ENCODE data around the gene GLIPR1L2. TPM values are rescaled to one million over a fixed set of nuclear protein-coding genes. Genes with fewer than 3 reads are reported as not detected.
A peak's percentile ranks its signal among the peaks of the same experiment; 100 is the strongest.

Gene GLIPR1L2
- total RNA-seq, 1 donor = 0.36 TPM

DNA sequence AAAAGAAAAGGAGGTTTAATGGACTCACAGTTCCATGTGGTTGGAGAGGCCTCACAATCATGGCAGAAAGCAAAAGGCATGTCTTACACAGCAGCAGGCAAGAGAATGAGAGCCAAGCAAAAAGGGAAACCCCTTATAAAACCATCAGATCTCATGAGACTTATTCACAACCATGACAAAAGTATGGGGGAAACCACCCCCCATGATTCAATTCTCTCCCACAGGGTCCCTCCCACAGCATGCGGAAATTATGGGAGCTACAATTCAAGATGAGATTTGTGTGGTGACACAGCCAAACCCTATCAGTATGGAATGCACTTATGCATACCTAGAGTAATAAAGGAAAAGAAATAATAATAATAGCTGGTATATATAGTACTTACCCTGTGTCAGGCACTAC, 85.2 kb downstream of the GLIPR1L2 start:
- Histone ChIP-seq H3K4me3 (ENCODE audit: insufficient read depth, low read length) (no peak overlapping the region), H2AFZ (ENCODE audit: low read length) (no peak overlapping the region), H3K4me2 (ENCODE audit: insufficient read depth, low read length) (no peak overlapping the region), H3K9me3 (ENCODE audit: low read depth, low read length) (no peaks in the 10 kb centered on the region), H3K27ac (ENCODE audit: low read depth, low read length) (no peak overlapping the region), H3K79me2 (ENCODE audit: insufficient read depth, low read length) (peaks cover 3% of the 10 kb centered on the region), H3K4me1 (ENCODE audit: insufficient read depth, low read length) (peaks cover 22% of the 10 kb centered on the region), H4K20me1 (ENCODE audit: insufficient read depth, low read length) (no peaks in the 10 kb centered on the region), H3K27me3 (ENCODE audit: insufficient read depth, low read length) (no peaks in the 10 kb centered on the region), H3K36me3 (ENCODE audit: insufficient read depth, low read length) (no peaks in the 10 kb centered on the region)
- no peak for DNase-seq (ENCODE audit: insufficient read length, low spot score, missing footprints)
- TF ChIP-seq CTCF (IDR thresholded peaks at IDR 0.05; ENCODE audit: extremely low read depth, low read depth, low read length) = no peak

DNA sequence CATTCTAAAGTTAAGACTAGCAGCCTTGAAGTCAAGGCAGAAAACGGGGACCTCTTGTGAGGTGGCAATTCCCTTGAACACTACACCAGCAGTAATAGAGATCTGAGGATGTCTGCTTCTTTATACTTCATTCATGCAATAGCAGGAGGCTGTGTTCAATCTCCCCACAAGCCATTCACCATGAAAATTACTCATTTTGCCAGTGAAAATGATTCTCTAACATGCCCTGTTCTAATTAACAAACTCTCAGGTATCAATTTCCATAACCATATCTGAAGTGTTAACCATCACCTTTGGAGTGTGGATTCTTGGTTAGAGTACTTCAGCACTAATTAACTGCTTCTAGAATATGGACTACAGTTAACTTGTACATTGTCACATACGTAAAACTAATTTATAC, 86.2 kb downstream of the GLIPR1L2 start:
- no peak overlapping the region for H3K4me3 ChIP-seq (ENCODE audit: insufficient read depth, low read length)
- TF ChIP-seq CTCF (IDR thresholded peaks at IDR 0.05; ENCODE audit: extremely low read depth, low read depth, low read length) = no peak

GRCh38 chr12:75478116-75478794, 87.4 kb downstream of the GLIPR1L2 start:
- peak overlapping the region; percentile 44 for H2AFZ ChIP-seq (ENCODE audit: low read length)
- no peaks in the 10 kb centered on the region for H4K20me1 ChIP-seq (ENCODE audit: insufficient read depth, low read length)
- peak overlapping the region; percentile 6 for H3K4me3 ChIP-seq (ENCODE audit: insufficient read depth, low read length)
- no peak for TF ChIP-seq CTCF (IDR thresholded peaks at IDR 0.05; ENCODE audit: extremely low read depth, low read depth, low read length)
- H3K79me2 ChIP-seq (ENCODE audit: insufficient read depth, low read length) = peaks cover 25% of the 10 kb centered on the region
- H3K27me3 ChIP-seq (ENCODE audit: insufficient read depth, low read length) = no peaks in the 10 kb centered on the region
- H3K4me2 ChIP-seq (ENCODE audit: insufficient read depth, low read length) = peak overlapping the region; percentile 45
- peaks cover 35% of the 10 kb centered on the region for H3K4me1 ChIP-seq (ENCODE audit: insufficient read depth, low read length)
- H3K36me3 ChIP-seq (ENCODE audit: insufficient read depth, low read length) = peaks cover 12% of the 10 kb centered on the region
- H3K9me3 ChIP-seq (ENCODE audit: low read depth, low read length) = no peaks in the 10 kb centered on the region
- peak overlapping the region; percentile 51 for H3K27ac ChIP-seq (ENCODE audit: low read depth, low read length)
- peak; percentile 41 for DNase-seq (ENCODE audit: insufficient read length, low spot score, missing footprints)

More for the DNA sequence above, 86.2 kb downstream of the GLIPR1L2 start:
- Histone ChIP-seq H2AFZ (ENCODE audit: low read length) (peak overlapping the region; percentile 4), H3K4me1 (ENCODE audit: insufficient read depth, low read length) (peaks cover 24% of the 10 kb centered on the region), H3K79me2 (ENCODE audit: insufficient read depth, low read length) (peaks cover 14% of the 10 kb centered on the region), H3K27me3 (ENCODE audit: insufficient read depth, low read length) (no peaks in the 10 kb centered on the region), H4K20me1 (ENCODE audit: insufficient read depth, low read length) (no peaks in the 10 kb centered on the region), H3K27ac (ENCODE audit: low read depth, low read length) (no peak overlapping the region), H3K36me3 (ENCODE audit: insufficient read depth, low read length) (peaks cover under 1% of the 10 kb centered on the region), H3K4me2 (ENCODE audit: insufficient read depth, low read length) (no peak overlapping the region), H3K9me3 (ENCODE audit: low read depth, low read length) (no peaks in the 10 kb centered on the region)
- no peak for DNase-seq (ENCODE audit: insufficient read length, low spot score, missing footprints)

- Histone ChIP-seq H2AFZ (ENCODE audit: low read length) (peak overlapping the region; percentile 7), H3K36me3 (ENCODE audit: insufficient read depth, low read length) (peaks cover 27% of the 10 kb centered on the region), H3K4me2 (ENCODE audit: insufficient read depth, low read length) (peak overlapping the region; percentile 90), H3K4me1 (ENCODE audit: insufficient read depth, low read length) (peaks cover 53% of the 10 kb centered on the region), H3K27me3 (ENCODE audit: insufficient read depth, low read length) (no peaks in the 10 kb centered on the region), H3K27ac (ENCODE audit: low read depth, low read length) (peak overlapping the region; percentile 87), H4K20me1 (ENCODE audit: insufficient read depth, low read length) (no peaks in the 10 kb centered on the region), H3K4me3 (ENCODE audit: insufficient read depth, low read length) (peak overlapping the region; percentile 53), H3K79me2 (ENCODE audit: insufficient read depth, low read length) (peaks cover 41% of the 10 kb centered on the region), H3K9me3 (ENCODE audit: low read depth, low read length) (no peaks in the 10 kb centered on the region)
- TF ChIP-seq CTCF (IDR thresholded peaks at IDR 0.05; ENCODE audit: extremely low read depth, low read depth, low read length) = no peak
- no peak for DNase-seq (ENCODE audit: insufficient read length, low spot score, missing footprints)
These were observed 89.1 kb downstream of the GLIPR1L2 start for GRCh38 chr12:75479963-75480461.
